Karpas-422 (cell line): Measurements from ENCODE around the gene JAM2. TPM values are rescaled to one million over a fixed set of nuclear protein-coding genes. Genes with fewer than 3 reads are reported as not detected.

ENCODE experiments used
- DNase-seq: peaks from one replicate; pipeline ENCODE4 v3.0.0-alpha.2; 2015
- H2AFZ ChIP-seq: fragments of 200-600 bp; sonication (generic); 2 replicates; pipeline ENCODE4 v1.6.1; 2014; ENCODE audit warnings: antibody characterized with exemption, low read length, mixed read lengths
- H3K27ac ChIP-seq: fragments of 200-600 bp; sonication (generic); 2 replicates; pipeline ENCODE4 v1.5.1; 2014; ENCODE audit warnings: mild to moderate bottlenecking, low read length, moderate library complexity
- H3K27me3 ChIP-seq: fragments of 200-600 bp; sonication (generic); 2 replicates; pipeline ENCODE4 v1.6.1; 2014; ENCODE audit warnings: low read length, mixed read lengths
- H3K36me3 ChIP-seq: fragments of 200-600 bp; sonication (generic); 2 replicates; pipeline ENCODE4 v1.6.1; 2014; ENCODE audit warnings: low read length, mixed read lengths; ENCODE audit not compliant: insufficient read depth
- H3K4me1 ChIP-seq: fragments of 200-600 bp; sonication (generic); 2 replicates; pipeline ENCODE4 v1.6.1; 2014; ENCODE audit warnings: mild to moderate bottlenecking, low read length, mixed read lengths
- H3K4me2 ChIP-seq: fragments of 200-600 bp; sonication (generic); 2 replicates; pipeline ENCODE4 v1.6.1; 2014; ENCODE audit warnings: low read length, low read depth, mild to moderate bottlenecking; ENCODE audit not compliant: poor library complexity, severe bottlenecking
- H3K4me3 ChIP-seq: fragments of 200-600 bp; sonication (generic); 2 replicates; pipeline ENCODE4 v1.5.1; 2014; ENCODE audit warnings: mild to moderate bottlenecking, antibody characterized with exemption, low read length, mixed read lengths
- H3K79me2 ChIP-seq: fragments of 200-600 bp; sonication (generic); 2 replicates; pipeline ENCODE4 v1.6.1; 2014; ENCODE audit warnings: mild to moderate bottlenecking, low read length, mixed read lengths
- H3K9ac ChIP-seq: fragments of 200-600 bp; sonication (generic); 2 replicates; pipeline ENCODE4 v1.6.0; 2014; ENCODE audit warnings: low read length
- H3K9me2 ChIP-seq: fragments of 200-600 bp; sonication (generic), shearing (Covaris generic); replicated peaks from 2 replicates; pipeline ENCODE4 v1.6.0; 2014; ENCODE audit warnings: mild to moderate bottlenecking, low read length, moderate library complexity; ENCODE audit not compliant: insufficient read depth
- H3K9me3 ChIP-seq: fragments of 300-700, 200-600 bp; sonication (generic); 2 replicates; pipeline ENCODE4 v1.6.1; 2014; ENCODE audit warnings: low read length, mixed read lengths
- H4K20me1 ChIP-seq: fragments of 200-600 bp; sonication (generic); 2 replicates; pipeline ENCODE4 v1.6.1; 2014; ENCODE audit warnings: mild to moderate bottlenecking, antibody characterized with exemption, low read length, low read depth; ENCODE audit not compliant: insufficient read depth
- total RNA-seq: library from RNA; depleted of rRNA; stranded (reverse); fragments of >200 nt; shearing (Covaris generic); gene quantifications from 2 replicates; pipeline ENCODE4 v1.2.3, GENCODE V29; 2014; ENCODE audit warnings: low replicate concordance

Gene JAM2
- total RNA-seq, 1 experiment from 2014 or later: 0.26 TPM

DNA sequence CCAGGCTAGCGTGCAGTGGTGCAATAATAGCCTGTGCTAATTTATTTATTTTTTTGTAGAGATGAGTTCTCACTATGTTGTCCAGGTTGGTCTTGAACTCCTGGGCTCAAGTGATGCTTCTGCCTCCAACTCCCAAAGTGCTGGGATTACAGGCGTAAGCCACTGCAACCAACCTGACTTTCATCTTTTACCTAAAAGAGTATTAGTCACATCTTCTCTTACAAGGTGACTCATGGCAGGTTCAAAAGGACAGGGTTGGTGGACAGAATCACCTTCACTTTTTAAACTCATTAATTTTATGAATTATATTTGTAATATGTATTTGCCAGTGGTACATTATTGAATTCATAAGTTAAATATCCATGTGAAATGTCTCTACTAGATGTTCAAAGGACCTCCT, 18.1 kb downstream of the JAM2 start:
- Histone ChIP-seq H3K4me1 (no peaks in the 10 kb centered on the region), H3K79me2 (no peaks in the 10 kb centered on the region), H3K36me3 (no peaks in the 10 kb centered on the region), H4K20me1 (no peaks in the 10 kb centered on the region), H3K4me3 (no peak overlapping the region), H3K4me2 (no peak overlapping the region), H3K9me2 (no peaks in the 10 kb centered on the region), H2AFZ (no peak overlapping the region), H3K9ac (no peak overlapping the region), H3K9me3 (no peaks in the 10 kb centered on the region), H3K27ac (no peak overlapping the region), H3K27me3 (no peaks in the 10 kb centered on the region)
- no peak for DNase-seq

DNA sequence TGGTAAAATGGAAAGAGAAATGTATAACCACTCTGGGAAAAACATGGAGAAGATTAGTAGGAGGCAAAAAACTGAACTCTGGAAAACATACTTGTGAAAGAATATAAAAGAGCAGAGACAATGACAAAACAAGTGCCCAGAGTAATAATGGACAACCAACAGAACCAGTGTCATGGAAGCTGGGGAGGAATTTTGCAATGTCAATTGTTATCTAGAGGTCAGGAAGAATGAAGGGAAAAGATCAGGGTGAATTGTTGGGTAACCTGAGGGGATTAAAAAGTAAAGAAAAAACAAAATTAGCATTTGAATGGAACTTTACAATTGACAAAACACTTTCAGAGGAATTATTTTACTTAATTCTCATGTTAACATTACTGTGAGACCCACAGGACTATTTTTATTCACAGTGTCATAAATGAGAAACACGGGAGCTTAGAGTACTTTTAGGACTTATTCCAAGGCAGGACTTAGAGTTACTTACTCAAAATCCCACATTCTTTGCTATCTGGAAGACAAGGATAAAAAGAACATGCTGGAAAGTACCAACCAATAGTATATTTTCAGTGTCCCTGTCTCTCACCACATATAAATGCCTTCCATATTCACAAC, 19.5 kb downstream of the JAM2 start:
- Histone ChIP-seq H3K36me3 (no peaks in the 10 kb centered on the region), H3K4me3 (no peak overlapping the region), H3K9me2 (no peaks in the 10 kb centered on the region), H3K4me1 (no peaks in the 10 kb centered on the region), H3K9me3 (no peaks in the 10 kb centered on the region), H3K4me2 (no peak overlapping the region), H3K27me3 (no peaks in the 10 kb centered on the region), H3K9ac (no peak overlapping the region), H3K79me2 (no peaks in the 10 kb centered on the region), H3K27ac (no peak overlapping the region), H4K20me1 (no peaks in the 10 kb centered on the region), H2AFZ (no peak overlapping the region)
- DNase-seq: no peak

DNA sequence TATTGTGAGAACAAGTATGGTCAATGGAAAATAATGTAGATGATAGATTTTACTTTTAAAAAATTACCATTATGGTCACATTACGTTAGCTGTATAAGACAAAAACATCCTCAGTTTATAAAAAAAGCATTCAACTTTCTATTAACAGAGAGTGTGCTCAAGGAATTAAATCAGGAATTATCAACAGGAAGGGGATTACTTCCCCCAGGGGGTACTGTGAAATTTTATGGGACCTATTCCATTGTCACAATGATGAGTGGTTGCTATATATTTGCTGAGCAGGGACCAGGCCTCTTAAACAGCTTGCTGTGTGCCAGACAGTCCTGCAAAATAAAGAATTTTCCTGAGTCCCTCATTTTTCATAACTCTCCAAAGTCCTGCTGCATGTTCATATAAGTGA, 21.2 kb downstream of the JAM2 start:
- Histone ChIP-seq H3K27me3 (no peaks in the 10 kb centered on the region), H3K79me2 (no peaks in the 10 kb centered on the region), H3K36me3 (no peaks in the 10 kb centered on the region), H4K20me1 (no peaks in the 10 kb centered on the region), H3K9ac (no peak overlapping the region), H3K9me3 (no peaks in the 10 kb centered on the region), H3K4me3 (no peak overlapping the region), H3K4me2 (no peak overlapping the region), H3K9me2 (no peaks in the 10 kb centered on the region), H2AFZ (no peak overlapping the region), H3K27ac (no peak overlapping the region), H3K4me1 (no peaks in the 10 kb centered on the region)
- DNase-seq: no peak

DNA sequence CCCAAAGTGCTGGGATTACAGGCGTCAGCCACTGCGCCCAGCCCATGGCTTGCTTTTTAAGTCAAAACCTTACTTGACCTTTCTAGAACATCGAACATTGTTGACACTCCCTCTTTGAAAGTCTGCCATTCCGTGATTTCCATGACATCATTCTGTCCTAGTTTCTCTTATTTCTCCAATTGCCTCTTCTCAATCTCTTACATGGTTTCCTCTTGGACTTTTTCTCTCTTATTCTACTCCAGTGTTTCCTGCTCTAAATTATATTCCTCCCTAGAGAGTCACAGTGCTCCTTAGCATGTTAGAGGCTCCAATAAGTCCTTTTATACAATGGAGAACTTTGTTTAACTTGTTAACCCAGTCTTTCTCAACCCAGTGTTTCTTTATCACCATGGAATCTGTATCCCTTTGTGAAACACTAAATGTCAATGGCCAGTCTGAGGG, 25.5 kb downstream of the JAM2 start:
- Histone ChIP-seq H3K4me2 (no peak overlapping the region), H3K36me3 (no peaks in the 10 kb centered on the region), H3K9ac (no peak overlapping the region), H3K4me3 (no peak overlapping the region), H2AFZ (no peak overlapping the region), H3K4me1 (no peaks in the 10 kb centered on the region), H3K9me2 (no peaks in the 10 kb centered on the region), H3K9me3 (no peaks in the 10 kb centered on the region), H3K79me2 (no peaks in the 10 kb centered on the region), H3K27ac (no peak overlapping the region), H4K20me1 (no peaks in the 10 kb centered on the region), H3K27me3 (no peaks in the 10 kb centered on the region)
- DNase-seq: no peak

GRCh38 chr21:25670726-25671125, 31.7 kb downstream of the JAM2 start:
- H3K4me1 ChIP-seq: no peaks in the 10 kb centered on the region
- no peaks in the 10 kb centered on the region for H4K20me1 ChIP-seq
- H3K9me2 ChIP-seq: no peaks in the 10 kb centered on the region
- no peak overlapping the region for H3K4me3 ChIP-seq
- no peak overlapping the region for H2AFZ ChIP-seq
- no peaks in the 10 kb centered on the region for H3K79me2 ChIP-seq
- no peak overlapping the region for H3K4me2 ChIP-seq
- no peaks in the 10 kb centered on the region for H3K27me3 ChIP-seq
- no peak for DNase-seq
- no peak overlapping the region for H3K9ac ChIP-seq
- no peaks in the 10 kb centered on the region for H3K36me3 ChIP-seq
- no peaks in the 10 kb centered on the region for H3K9me3 ChIP-seq
- no peak overlapping the region for H3K27ac ChIP-seq

DNA sequence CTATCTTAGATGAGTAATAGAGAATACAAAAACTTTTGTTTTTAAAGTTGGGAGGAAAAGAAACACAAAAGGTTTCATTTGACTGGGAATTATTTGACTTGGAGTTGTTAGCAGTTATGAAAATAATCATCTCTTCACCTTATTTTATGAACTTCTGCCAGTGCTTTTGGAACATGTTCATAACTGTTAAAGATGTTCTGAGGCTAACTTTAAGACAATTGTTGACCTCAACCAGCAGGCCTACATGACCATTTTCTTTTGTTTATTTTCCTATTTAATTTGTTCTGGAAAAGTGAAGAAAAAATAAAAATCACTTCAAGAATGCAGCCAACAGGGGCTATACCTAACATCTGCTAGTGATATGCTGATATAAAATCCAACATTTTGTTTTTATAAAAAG, 37.4 kb downstream of the JAM2 start:
- DNase-seq: no peak
- H3K79me2 ChIP-seq: no peaks in the 10 kb centered on the region
- H2AFZ ChIP-seq: no peak overlapping the region
- no peak overlapping the region for H3K4me3 ChIP-seq
- H3K9me2 ChIP-seq: no peaks in the 10 kb centered on the region
- no peak overlapping the region for H3K9ac ChIP-seq
- H3K9me3 ChIP-seq: no peaks in the 10 kb centered on the region
- H4K20me1 ChIP-seq: no peaks in the 10 kb centered on the region
- no peaks in the 10 kb centered on the region for H3K27me3 ChIP-seq
- H3K36me3 ChIP-seq: no peaks in the 10 kb centered on the region
- no peak overlapping the region for H3K4me2 ChIP-seq
- no peaks in the 10 kb centered on the region for H3K4me1 ChIP-seq
- H3K27ac ChIP-seq: no peak overlapping the region

DNA sequence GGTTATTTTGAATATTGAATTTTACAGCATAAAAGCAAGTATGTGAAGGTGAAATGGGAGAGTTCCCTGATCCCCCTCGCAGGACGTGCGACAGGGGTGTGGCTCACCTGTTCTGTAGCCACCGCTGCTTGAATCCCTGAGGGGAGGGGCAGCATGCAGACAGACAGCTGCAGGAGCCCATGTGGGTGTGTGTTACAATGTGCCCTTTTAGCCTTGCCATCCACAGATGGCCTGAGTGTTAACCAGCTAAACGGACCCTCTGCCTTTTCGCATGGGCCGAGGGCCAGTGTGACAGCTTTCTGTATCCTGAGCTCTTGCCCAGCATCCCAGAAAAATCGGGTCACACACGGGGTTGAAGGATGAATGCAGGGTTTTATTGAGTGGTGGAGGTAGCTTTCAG, 43.3 kb downstream of the JAM2 start:
- no peaks in the 10 kb centered on the region for H3K4me1 ChIP-seq
- no peaks in the 10 kb centered on the region for H3K9me2 ChIP-seq
- no peak overlapping the region for H3K27ac ChIP-seq
- no peak overlapping the region for H3K4me2 ChIP-seq
- H4K20me1 ChIP-seq: no peaks in the 10 kb centered on the region
- H3K27me3 ChIP-seq: no peaks in the 10 kb centered on the region
- H3K79me2 ChIP-seq: no peaks in the 10 kb centered on the region
- H3K4me3 ChIP-seq: no peak overlapping the region
- no peaks in the 10 kb centered on the region for H3K9me3 ChIP-seq
- H3K36me3 ChIP-seq: no peaks in the 10 kb centered on the region
- H2AFZ ChIP-seq: no peak overlapping the region
- H3K9ac ChIP-seq: no peak overlapping the region
- DNase-seq: no peak

DNA sequence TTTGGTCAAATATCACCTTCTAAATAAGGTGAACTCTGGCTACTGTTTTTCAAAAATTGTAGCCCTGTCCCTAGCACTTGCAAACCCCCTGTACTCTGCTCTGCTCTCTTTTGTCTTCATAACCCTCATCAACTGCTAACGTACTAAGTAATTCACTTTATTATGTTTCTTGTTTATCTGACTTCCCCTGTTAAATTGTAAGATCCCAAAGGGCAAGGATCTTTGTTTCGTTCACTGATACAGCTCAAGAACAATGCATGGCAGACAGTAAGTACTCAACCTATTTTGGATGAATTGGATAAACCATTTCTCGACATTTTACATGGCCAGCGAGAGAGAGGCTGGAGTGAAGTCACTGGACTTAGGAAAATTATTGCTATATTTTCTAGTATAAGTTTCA, 48.7 kb downstream of the JAM2 start:
- H3K27ac ChIP-seq: no peak overlapping the region
- H3K4me2 ChIP-seq: no peak overlapping the region
- no peaks in the 10 kb centered on the region for H3K36me3 ChIP-seq
- H3K9ac ChIP-seq: no peak overlapping the region
- H3K9me2 ChIP-seq: no peaks in the 10 kb centered on the region
- no peaks in the 10 kb centered on the region for H3K4me1 ChIP-seq
- no peaks in the 10 kb centered on the region for H3K27me3 ChIP-seq
- H3K4me3 ChIP-seq: no peak overlapping the region
- no peak for DNase-seq
- no peak overlapping the region for H2AFZ ChIP-seq
- no peaks in the 10 kb centered on the region for H3K9me3 ChIP-seq
- no peaks in the 10 kb centered on the region for H4K20me1 ChIP-seq
- H3K79me2 ChIP-seq: no peaks in the 10 kb centered on the region
